NCI-H526 (cell line): ENCODE measurements around the gene FAM78B.

ENCODE experiments used
- DNase-seq, 2 experiments: peaks; one replicate each; lab custom pipeline; 2025; lab: John Stamatoyannopoulos, UW

FAM78B gene, protein sequence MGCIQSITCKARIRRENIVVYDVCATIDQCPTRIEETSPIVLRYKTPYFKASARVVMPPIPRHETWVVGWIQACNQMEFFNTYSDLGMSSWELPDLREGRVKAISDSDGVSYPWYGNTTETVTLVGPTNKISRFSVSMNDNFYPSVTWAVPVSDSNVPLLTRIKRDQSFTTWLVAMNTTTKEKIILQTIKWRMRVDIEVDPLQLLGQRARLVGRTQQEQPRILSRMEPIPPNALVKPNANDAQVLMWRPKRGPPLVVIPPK

DNA sequence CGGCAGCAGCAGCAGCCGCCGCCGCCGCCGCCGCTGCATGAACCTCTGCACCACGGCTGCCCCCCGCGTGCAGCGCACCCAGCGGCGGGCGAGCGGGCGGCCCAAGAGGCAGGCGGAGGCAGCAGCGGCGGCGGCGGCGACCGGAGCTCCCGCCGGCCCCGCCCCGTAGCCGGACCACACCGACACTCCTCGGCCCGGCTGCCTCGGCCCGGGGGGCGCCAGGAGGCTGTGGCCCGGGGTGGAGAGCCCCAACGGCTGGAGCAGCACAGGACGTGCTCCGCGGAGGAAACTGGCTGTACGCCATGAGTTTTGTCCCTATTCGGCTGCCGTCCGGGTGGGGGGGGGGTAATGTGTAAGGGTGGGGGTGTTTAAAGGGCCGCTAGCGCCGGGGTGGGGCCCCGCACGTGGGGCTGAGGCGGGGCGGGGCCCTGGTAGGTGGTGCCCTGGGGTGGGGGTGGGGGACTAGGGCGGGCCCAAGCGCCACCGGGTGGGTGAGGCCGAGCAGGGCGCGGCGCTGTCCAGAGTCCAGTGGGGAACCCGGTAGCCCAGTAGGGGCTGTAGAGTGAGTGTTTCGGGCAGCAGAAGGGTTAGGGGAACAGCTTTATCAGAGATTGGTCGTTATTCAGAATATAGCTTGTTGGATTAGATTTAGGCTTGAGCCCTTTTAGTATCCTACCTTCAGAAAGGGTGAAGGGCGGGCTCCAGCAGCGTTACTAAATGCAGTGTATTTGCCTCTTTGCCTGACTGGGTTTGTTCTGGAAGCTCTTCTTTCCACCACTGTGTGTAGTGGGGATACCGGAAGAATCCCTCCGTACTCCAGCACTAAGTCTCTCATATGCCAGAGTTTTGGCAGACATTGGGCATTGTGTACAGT lies at the start of gene FAM78B:
Gene FAM78B, minus strand, starts transcription at position 304 of the 874 bp plus-strand sequence. CDS start 753 bp downstream, outside the sequence.
- DNase-seq = peak; percentile 82 to 99

DNA sequence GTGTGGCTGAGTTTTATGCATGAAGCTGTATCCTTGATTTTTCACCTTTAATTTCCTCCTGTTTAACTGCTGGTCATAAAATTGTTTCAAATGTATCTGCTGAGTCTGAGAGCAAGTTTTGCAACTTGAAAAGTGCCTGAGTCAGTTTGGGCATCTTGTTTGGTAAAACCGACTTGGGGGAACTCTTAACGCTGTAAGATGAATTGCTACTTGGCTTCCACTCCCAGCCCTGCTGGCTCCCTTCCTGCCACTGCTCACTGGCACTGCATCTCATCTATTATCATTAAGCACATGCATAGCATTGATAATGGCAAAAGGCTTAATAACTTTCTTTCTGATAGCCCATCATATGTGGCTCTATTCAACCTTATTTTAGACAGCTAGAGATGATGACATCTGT lies 35.7 kb upstream of the FAM78B start:
- DNase-seq = no peak

DNA sequence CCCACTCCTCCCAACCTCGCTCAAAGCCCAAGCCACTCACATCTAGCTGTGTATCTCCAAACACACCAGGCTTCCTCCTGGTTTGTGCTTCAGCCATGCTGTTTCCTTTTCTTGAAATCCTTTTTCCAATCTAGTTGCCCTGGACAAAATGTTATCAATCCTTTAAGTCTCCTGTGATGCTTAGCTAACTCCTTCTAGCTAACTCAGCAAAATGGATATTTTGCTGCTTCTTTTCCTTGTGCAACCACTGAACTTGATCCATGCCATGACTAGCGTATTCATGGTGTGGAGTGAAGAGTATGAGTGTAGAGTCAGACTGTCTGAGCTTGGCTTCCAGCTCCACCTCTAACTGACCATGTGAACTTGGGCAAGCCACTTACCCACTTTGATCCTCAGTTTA lies 33.9 kb upstream of the FAM78B start:
- no peak for DNase-seq

DNA sequence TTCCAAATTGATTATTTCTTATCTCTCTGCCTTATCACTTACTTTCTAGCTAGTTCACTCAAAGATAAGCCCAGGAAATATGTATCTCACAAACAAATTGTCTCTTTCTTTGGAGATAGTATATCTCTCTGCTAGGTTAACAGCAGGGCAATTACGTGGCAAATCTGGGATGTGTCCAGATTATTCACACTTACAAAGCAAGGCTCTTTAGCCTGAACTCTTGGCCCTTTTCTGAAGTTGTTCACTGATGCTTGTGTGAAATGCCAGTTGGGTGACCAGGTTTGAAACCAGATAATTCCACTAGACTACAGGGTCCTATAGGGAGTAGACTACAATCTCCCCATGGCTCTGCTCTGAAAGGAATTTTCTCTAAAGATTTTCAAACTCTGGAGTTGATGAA lies 30.8 kb upstream of the FAM78B start:
- no peak for DNase-seq

DNA sequence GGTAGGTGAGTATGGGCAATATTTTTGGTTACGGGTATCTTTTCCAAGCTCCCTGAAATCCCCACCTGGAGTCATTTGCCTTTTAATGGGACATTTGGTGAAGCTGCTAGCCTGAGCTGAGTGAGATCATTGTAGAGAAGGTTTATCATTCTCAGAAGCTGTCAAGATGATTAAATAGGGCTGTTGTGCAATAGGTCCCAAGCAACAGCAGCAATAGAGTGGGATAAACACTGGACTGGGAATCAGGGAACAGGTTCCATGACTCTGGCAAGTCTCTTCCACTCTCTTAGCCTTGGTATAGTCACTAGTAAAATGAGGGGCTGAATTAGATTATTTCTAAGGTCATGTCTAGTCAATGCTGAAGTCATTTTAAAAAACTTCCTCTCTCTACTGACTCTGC lies 30.3 kb upstream of the FAM78B start:
- DNase-seq = peak in 1 of 2 experiments; percentile 26

DNA sequence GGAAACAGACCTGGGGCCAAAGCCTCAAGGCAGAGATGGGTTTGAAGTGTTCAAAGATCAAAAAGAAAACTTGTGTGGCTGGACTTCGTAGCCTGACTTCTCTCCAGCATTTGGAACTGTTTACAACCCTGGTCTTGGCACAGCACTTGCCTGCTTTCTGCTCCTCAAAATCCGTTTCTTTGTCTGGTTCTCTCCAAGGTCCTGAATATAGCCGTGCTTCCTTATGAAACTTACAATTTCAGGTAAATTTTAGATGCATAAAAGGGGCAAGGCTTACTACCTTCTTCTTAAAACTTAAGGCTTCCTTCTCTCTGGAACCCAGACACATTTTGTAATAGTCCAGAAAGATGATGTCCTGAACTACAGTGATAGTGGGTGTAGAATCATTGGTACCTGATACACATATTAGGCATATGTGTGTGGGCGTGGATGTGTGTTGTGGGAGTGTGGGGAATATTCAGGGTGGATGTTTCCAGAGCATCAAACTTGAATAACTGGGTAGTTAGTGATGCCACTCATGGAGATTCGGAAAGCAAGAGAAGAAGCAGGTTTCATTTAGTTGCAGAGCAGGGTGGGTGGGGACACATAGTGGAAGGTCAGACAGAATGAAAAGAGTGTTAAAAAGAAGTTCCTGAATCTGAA lies 26.4 kb upstream of the FAM78B start:
- no peak for DNase-seq

DNA sequence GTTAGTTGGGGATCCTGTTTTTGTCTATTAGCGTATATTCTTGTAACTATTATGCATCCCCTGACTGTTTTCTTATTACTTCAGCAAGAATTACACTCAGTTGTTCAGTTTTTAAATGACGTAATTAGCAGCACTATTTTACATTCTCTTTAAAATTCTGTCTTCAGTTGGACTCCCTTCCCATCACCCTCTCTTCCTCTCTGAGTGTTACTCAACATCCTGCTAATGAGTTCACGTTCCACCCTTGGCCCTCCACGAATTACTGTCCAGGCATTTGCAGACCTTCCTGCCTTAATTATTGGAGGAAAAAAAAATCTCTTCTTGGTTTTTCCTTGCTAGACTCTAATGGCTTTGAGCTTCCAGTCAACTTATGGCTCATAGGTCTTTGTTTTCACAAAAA lies 23.6 kb upstream of the FAM78B start:
- no peak for DNase-seq

DNA sequence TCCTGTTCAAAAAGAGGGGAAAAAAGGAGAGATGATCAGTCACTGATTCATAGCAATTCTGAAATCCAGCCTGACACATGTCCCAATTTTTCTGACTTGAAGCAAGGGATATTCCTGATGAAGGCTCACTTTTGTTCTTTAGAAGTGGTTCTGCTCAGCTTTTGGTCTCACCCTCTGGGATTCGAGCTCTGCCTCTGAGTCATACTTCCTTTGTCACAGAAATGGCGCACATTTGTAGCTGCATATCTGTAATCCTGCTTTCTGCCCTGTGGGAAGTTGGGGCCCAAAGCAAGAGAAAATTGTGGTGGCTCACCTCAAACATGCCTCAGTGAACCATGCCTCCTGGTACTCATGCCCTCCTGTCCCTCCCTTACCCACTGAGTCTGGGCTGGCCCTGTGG lies 22.3 kb upstream of the FAM78B start:
- no peak for DNase-seq

DNA sequence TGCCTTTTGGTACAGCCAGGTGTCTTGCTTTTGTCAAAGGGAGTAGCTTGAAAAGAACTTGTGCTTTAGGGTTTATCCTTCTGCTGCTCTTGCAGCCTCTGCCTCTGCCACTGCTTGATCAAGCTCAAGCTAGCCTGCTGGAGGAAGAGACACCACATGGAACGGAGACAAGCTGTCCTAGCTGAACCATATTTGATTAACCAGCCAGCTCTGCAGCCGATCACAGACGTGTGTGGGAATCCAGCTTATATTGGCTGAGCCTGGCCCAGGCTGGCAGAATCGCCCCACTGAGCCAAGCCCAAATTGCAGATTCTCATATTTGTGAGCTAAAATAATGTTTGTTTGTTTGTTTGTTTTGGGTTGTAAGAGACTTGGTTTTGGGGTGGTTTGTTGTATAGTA lies 18.7 kb upstream of the FAM78B start:
- DNase-seq = no peak

DNA sequence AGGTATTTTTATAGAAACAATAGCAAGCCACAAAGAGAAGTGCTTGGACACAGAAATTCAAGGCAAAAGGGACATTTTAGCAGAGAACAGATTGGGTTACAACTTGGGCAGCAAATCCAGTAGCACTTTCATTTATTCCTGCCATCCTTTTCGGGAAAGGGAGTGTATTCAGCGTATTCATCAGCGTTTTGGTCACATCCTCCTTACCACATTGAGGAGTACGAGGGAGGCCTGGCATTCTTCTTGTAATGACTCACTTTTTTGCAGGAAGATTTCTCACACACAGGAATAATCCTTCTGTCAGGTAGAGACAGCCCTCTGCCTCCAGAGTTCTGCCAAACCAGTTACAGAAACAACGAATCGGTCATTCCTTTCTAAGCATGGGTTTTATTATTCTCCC lies 18.1 kb upstream of the FAM78B start:
- no peak for DNase-seq

DNA sequence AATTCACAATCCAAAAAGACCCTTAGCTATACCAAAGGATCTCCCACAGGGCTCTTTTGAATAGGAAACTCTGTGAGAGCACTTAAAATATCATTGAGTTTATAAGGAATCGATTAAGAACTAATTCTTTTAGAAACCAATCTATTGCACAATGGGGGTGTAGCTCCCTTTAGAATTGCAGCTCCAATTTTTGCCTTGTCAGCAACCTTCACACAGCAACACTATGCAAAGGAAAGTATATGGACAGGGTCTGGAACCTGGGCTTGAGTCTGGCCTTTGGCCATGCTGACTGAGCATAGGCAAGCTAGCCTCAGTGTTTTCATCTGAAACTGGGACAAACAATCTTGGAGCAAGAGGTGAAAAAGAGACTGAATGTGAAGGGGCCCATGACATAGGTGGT lies 17.2 kb upstream of the FAM78B start:
- no peak for DNase-seq

DNA sequence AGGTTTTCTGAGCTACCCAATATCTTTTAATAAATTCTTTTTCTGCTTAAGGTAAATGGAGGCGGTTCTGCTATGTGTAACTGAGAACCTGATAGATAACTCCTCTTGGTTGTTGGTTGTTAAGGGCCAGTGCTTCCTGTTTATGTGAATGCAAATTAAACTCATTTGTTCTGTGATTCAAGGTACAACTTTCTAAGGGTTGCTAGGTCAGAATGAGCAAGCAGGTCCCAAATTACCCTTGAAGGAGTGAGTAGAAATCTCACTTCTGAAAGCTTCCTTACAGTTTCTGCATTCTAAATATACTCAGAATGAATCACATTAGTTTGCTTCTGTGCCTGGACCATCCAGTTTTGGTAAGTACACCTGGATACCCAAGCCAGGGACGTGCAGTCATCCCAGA lies 15.5 kb upstream of the FAM78B start:
- DNase-seq = no peak

DNA sequence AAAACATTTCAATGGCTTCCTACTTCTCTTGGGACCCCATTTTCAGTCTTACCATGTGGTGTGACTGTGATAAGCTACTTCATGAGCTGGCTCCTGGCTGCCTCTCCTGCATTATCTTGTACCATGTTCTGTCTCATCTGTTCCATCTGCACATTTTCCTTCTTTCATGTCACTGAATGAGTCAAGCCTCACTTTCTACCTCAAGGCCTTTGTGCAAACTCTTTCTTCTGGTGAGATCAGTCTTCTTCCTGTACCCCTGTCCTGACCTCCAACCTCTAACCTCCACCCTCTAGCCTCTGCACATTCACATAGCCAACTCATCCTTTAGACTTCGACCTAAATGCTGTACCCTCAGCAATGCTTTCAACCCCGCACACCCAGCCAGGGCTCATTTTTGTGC lies 9.6 kb upstream of the FAM78B start:
- DNase-seq = no peak

DNA sequence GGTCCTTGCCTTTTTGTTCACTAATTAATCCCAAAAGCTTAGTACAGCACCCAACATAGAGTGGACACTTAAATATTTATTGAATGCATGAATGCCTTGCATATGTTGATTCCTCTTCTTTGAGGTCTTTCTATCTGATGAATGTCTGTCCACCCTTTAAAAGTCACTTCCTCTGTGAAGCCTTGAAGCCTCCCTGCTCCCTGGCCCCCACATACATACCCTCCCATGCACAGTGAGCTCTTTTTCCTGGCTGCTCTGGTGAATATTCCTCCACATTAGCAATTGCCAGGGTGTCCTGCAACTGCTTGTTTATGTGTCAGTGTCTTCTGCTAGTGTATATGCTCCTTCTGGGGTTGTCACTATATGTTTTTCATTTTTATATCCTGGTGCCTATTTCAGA lies 8.2 kb upstream of the FAM78B start:
- DNase-seq = no peak

DNA sequence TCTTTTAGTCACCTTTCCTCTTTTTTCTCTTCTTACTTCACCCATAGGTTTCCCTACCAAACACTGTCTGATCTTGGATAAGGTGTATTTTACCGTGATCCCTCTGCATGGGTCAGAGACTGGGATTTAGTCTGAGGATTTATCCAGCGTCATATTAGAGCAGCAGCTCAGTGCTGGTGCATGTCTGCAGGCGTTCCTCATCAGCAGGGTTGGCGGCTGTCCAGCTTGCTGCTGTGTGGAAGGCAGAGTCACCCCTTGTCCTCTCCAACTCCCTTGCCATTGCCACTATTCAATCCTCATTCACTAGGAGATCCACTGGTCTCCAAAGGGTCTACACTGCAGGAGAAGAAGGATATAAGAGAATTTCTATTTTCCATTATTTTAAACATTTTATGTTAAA lies 7.3 kb upstream of the FAM78B start:
- no peak for DNase-seq

DNA sequence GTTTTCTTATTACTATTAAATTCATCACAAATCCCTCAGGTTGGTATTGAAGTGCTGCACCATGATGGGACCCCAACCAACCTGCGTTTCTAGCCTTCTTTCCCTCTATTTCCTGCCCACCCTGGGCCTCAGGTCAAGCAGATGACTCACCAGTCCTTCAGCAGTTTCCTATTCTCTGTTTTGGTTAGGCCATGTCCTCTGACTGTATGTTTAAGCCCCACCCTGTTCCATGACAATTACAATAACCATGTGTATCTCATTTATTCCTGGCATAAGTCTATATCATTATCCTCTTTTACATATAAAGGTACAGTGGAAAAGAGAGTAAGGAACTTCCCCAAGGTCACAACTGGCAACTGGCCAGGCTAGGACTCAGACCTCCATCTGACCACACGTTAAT lies 5.3 kb upstream of the FAM78B start:
- DNase-seq = no peak

DNA sequence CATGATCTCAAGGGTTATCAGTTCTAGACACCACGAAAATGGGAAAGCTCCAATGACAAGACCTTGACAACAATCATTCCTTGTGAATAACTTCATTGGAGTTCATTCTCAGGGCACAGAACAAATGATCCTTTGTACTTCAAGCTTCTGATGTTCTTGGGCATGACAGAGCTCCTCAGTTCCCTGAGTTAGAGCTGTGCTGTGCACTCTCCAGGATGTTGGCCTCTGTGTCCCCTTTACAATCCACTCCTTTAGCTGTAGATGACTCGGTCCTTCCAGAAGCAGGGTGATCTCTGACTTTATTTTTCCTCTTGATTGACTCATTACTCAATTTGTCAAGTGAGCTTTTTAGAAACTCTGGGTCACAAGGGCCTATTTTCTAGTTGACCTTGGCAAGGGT lies 3.9 kb upstream of the FAM78B start:
- no peak for DNase-seq

DNA sequence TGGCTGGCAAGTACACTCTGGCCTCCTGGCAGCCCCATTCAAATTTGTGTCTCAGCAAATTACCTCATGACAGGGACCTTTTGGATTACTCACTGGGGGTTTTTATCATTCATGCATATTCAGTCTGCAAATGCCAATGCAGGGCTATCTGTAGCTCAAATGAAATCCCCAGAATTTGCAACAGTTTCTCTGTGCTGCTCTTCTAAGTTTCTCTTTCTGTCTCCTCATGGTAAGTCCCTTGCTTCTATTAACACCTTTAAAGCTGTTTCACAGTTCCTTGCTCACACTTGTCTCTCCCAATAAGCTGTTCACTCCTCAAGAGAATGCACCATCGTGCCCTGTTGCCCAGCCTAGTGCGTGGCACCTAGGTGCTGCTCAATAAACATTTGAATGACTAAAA lies 3.3 kb upstream of the FAM78B start:
- DNase-seq = no peak

DNA sequence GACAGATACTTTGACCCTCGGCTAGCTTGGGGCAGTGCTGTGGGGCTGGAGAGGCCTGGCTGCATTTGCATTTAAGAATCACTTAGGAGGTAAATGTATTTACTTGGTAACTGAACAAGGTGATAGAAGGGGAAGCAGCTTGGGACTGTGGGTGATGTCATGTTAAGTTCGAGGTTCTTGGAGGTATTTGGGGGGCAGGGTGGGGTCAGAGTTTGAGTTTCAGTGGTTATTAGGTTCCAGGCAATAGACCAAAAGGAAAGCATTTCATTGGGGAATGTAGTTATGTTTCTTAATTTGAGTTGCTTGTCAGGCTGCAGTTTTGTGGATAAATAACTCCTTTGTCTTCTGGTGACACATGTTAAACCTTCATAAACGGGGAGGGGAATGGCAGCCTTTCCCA lies 2.4 kb upstream of the FAM78B start:
- DNase-seq = no peak

DNA sequence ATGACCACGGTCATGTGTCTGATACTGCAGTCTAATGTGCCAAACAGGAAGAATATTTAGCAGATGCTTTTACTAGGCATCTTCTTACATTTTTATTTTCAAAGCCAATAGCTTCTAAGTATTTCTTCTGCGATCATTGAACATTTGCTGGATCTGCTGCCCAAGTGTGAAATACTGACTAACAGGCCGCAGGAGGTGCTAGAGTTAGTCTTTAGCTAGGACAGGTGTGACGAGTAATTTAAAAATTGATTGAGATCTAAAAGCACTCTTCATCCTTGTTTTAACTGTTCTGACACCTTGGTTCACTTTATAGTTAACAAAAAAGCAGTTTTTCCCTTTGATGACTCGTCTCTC lies 748 bp upstream of the FAM78B start:
- peak; percentile 54 to 64 for DNase-seq

DNA sequence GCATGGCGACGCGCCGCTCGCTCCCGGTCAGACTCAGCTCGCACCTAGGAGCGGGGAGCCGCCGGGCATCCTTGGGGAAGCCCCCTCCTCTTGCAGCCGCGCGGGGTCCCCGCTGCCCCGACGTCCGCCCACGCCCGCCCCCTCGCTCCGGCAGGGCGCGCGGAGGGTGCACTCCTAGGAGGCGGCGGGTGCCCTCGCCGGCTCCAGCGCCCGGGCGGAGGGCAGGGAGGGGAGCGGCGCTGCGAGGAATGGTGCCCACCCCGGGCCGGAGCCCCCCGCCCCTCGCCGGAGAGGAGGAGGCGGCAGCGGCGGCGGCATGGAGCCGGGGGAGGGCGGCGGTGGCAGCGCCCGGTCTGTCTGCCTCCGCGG lies 488 bp downstream of the FAM78B start:
- no peak for DNase-seq

DNA sequence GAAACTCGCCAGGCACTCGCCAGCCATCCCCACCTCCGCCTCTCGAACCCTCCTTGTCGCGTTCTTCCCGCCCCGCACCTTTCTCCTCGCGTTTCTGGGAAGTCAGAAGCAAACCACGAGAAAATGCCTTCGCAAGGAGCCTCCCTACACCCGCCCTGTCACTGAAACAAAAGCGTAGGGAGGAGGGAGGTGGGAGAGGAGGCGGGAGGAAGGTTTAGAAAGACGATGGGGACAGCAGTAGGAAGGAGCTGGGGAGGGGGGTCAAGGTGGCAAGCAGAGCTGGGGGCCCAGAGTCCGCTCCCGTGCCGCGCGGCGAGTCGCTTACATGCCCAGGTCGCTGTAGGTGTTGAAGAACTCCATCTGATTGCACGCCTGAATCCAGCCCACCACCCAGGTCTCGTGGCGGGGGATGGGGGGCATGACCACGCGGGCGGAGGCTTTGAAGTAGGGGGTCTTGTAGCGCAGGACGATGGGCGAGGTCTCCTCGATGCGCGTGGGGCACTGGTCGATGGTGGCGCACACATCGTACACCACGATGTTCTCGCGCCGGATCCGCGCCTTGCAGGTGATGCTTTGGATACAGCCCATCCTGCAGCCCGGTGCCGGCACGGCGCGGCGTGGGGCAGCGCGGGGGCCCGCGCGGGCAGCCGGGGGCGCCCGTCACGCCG lies 1.0 kb downstream of the FAM78B start:
- peak; percentile 80 to 92 for DNase-seq
